Chondrocyte (in vitro differentiated cells): ENCODE data around the gene CLN3. TPM values are rescaled to one million over a fixed set of nuclear protein-coding genes. Genes with fewer than 3 reads are reported as not detected.
"Not testable (repeated sequence)": the region's sequence is repeated elsewhere in the genome, so short reads cannot be mapped to it uniquely, and the experiment has no call there.

Experiments
- DNase-seq: peaks from one replicate; pipeline ENCODE4 v3.0.0; 2021; ENCODE audit warnings: mixed read lengths, low spot score
- H3K27ac Mint-ChIP-seq: one replicate; pipeline ENCODE4 v1.8.0; 2021; ENCODE audit warnings: mild to moderate bottlenecking, moderate library complexity, mixed read lengths; ENCODE audit not compliant: unreplicated experiment
- H3K27me3 Mint-ChIP-seq: 2 replicates; pipeline ENCODE4 v1.8.0; 2021; ENCODE audit warnings: low read depth, mixed read lengths
- H3K36me3 Mint-ChIP-seq: 2 replicates; pipeline ENCODE4 v1.8.0; 2021; ENCODE audit warnings: low read depth, mixed read lengths
- H3K4me1 Mint-ChIP-seq: 2 replicates; pipeline ENCODE4 v1.8.0; 2021; ENCODE audit warnings: low read depth, mild to moderate bottlenecking, mixed read lengths
- H3K4me3 Mint-ChIP-seq: one replicate; pipeline ENCODE4 v1.8.0; 2021; ENCODE audit warnings: mild to moderate bottlenecking, moderate library complexity, mixed read lengths; ENCODE audit not compliant: unreplicated experiment
- H3K9me3 Mint-ChIP-seq: 2 replicates; pipeline ENCODE4 v1.8.0; 2021; ENCODE audit warnings: low read depth, mixed read lengths
- CTCF ChIP-seq: fragments of 200-600 bp; sonication (generic); IDR thresholded peaks from 2 replicates; pipeline ENCODE4 v1.5.0; 2021; ENCODE audit warnings: antibody characterized with exemption, mild to moderate bottlenecking, moderate library complexity
- total RNA-seq: library from RNA; stranded (reverse); gene quantifications from 3 replicates; pipeline ENCODE4 v1.2.1, GENCODE V29; 2021

Gene CLN3
- total RNA-seq, 1 donor from 2014 or later, result 31.7 TPM

GRCh38 chr16:28503470-28504259 is 11.8 kb upstream of the CLN3 start:
- H3K36me3 Mint-ChIP-seq, result no peaks in the 10 kb centered on the region
- no peak for TF ChIP-seq CTCF
- H3K4me3 Mint-ChIP-seq, result no peak overlapping the region
- no peaks in the 10 kb centered on the region for H3K4me1 Mint-ChIP-seq
- H3K27ac Mint-ChIP-seq, result no peak overlapping the region
- H3K27me3 Mint-ChIP-seq, result peaks cover 11% of the 10 kb centered on the region
- no peak for DNase-seq
- no peaks in the 10 kb centered on the region for H3K9me3 Mint-ChIP-seq

DNA sequence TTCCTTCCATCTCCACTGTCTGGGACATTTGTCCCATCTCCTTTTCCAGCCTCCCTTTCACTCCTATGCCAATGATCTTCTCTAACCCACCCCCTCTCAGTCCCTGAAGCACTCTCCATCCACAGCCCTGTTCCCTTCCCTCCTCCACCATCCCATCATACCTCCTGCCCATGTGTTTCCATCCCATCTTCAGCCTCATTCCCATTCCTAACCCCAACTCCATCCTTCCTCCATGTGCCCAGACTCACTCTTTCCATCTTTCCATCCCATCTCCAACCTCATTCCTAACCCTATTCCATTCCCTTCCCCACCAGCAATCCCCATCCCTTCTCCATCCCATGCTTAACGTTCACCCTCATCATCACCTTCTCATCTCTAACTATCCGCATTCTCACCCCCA is 10.4 kb upstream of the CLN3 start:
- Mint-ChIP-seq H3K27me3 (peaks cover 11% of the 10 kb centered on the region), H3K4me1 (no peaks in the 10 kb centered on the region), H3K36me3 (no peaks in the 10 kb centered on the region), H3K4me3 (no peak overlapping the region), H3K27ac (no peak overlapping the region), H3K9me3 (no peaks in the 10 kb centered on the region)
- DNase-seq, result no peak
- no peak for TF ChIP-seq CTCF

DNA sequence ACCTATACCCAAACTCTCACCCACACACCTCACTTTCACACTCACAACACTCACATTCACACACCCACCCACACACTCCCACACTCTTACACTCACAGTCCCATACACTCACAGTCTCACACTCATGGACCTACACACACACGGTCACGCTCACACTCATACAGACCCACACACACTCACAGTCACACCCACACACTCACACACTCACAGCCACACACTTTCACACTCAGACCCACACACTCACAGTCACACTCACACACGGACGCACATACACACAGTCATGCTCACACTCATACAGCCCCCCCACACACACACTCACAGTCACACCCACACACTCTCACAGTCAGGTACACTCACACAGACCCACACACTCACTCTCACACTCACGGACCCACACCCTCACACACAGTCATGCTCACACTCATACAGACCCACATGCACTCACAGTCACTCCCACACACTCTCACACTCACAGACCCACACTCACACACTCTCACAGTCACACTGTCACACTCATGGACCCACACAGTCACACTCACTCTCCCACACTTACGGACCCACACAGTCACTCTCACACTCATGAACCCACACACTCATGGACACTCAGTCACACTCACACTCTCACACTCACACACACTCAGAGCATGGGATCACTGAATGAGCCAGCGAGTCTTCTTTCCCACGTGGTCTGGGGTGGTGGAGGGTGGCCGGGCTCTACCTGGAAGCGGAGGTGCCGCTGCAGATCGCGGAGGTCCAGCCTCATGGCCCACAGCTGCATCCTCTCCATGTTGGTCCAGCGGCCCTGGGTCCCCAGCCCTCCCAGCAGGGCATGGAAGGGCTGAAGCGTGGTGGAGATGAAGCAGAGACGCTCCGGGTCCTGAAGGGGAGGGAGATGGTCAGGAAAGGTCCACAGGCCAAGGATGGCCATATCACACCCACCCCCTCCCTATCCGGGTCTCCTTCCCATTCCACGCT is 9.7 kb upstream of the CLN3 start:
- Mint-ChIP-seq H3K4me1 (no peaks in the 10 kb centered on the region), H3K4me3 (no peak overlapping the region), H3K27me3 (peaks cover 11% of the 10 kb centered on the region), H3K9me3 (no peaks in the 10 kb centered on the region), H3K27ac (no peak overlapping the region), H3K36me3 (no peaks in the 10 kb centered on the region)
- TF ChIP-seq CTCF, result no peak
- no peak for DNase-seq

DNA sequence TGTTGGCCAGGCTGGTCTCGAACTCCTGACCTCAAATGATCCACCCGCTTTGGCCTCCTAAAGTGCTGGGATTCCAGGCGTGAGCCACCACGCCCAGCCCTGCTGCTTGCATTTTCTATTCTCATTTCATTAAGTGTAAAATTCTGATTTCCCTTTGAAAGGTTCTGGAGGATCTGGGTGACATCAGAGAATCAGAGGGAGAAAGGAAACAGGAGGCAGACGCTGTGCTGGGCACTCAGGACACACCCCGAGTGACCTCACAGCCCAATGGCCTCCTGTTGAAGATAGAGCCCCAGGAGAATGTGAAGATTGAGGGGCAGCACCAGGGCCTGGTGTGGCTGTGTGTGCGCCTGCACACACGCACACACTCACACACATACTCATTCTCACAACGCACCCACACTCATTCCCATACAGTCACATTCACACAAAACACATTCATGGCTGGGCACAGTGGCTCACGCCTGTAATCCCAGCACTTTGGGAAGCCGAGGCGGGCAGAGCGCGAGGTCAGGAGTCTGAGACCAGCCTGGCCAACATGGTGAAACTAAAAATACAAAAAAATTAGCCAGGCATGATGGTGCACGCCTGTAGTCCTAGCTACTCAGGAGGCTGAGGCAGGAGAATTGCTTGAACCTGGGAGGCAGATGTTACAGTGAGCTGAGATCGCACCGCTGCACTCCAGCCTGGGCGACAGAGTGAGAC is 8.8 kb upstream of the CLN3 start:
- H3K27me3 Mint-ChIP-seq, H3K36me3 Mint-ChIP-seq, H3K9me3 Mint-ChIP-seq, DNase-seq, H3K4me3 Mint-ChIP-seq, H3K4me1 Mint-ChIP-seq, H3K27ac Mint-ChIP-seq: not testable (repeated sequence)

GRCh38 chr16:28499854-28500253 is 8.0 kb upstream of the CLN3 start:
- TF ChIP-seq CTCF, result no peak
- Mint-ChIP-seq H3K27ac (no peak overlapping the region), H3K27me3 (peaks cover 6% of the 10 kb centered on the region), H3K4me1 (no peaks in the 10 kb centered on the region), H3K36me3 (no peaks in the 10 kb centered on the region), H3K4me3 (no peak overlapping the region), H3K9me3 (no peaks in the 10 kb centered on the region)
- no peak for DNase-seq
